Panc1 (cell line): ENCODE results near the gene LMAN1.

Source experiments
- CTCF ChIP-seq: fragments of 450-650 bp; IDR thresholded peaks from 2 replicates; pipeline ENCODE4 v1.5.1; 2017; ENCODE audit warnings: mild to moderate bottlenecking
- POLR2AphosphoS5 ChIP-seq: IDR thresholded peaks from 2 replicates; pipeline ENCODE4 v1.6.1; 2012; ENCODE audit warnings: mild to moderate bottlenecking, low read depth, low read length, moderate library complexity
- REST ChIP-seq, 2 experiments: IDR thresholded peaks; 2 replicates each; pipeline ENCODE4 v1.6.1; 2011 to 2012; ENCODE audit warnings: low read depth in 2 of 2, control low read depth in 1 of 2, low read length in 1 of 2, mild to moderate bottlenecking in 1 of 2, moderate library complexity in 1 of 2; ENCODE audit not compliant: insufficient read depth in 1 of 2

GRCh38 chr18:59360381-59360780 is 1.3 kb upstream of the LMAN1 start:
- no peak for TF ChIP-seq CTCF
- no peak for TF ChIP-seq REST (IDR thresholded peaks at IDR 0.05; ENCODE audit: insufficient read depth in 1 of 2, low read depth in 2 of 2, low read length in 1 of 2)
- no peak for TF ChIP-seq POLR2AphosphoS5
